ENCODE measurements around the gene RC3H1.

Gene RC3H1

DNA sequence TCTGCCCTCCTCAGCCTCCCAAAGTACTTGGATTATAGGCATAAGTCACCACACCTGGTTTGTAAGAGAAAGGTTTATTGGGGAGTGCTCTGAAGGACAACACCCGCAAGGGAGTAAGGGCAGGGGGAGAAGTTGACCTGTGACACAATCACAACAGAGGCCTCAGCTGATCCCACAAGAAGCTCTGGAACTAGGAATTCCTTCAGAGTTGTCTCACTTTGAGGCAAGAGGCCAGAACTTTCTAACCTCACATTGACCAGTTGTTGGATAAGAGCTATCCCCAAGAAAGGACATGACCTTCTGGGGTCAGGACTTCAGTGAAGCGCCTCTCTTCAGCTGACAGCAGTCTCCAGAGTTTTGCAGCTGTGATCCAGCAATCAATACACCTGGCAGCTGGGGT, 27.4 kb upstream of the RC3H1 start:
- TF ChIP-seq, protein P1, sequence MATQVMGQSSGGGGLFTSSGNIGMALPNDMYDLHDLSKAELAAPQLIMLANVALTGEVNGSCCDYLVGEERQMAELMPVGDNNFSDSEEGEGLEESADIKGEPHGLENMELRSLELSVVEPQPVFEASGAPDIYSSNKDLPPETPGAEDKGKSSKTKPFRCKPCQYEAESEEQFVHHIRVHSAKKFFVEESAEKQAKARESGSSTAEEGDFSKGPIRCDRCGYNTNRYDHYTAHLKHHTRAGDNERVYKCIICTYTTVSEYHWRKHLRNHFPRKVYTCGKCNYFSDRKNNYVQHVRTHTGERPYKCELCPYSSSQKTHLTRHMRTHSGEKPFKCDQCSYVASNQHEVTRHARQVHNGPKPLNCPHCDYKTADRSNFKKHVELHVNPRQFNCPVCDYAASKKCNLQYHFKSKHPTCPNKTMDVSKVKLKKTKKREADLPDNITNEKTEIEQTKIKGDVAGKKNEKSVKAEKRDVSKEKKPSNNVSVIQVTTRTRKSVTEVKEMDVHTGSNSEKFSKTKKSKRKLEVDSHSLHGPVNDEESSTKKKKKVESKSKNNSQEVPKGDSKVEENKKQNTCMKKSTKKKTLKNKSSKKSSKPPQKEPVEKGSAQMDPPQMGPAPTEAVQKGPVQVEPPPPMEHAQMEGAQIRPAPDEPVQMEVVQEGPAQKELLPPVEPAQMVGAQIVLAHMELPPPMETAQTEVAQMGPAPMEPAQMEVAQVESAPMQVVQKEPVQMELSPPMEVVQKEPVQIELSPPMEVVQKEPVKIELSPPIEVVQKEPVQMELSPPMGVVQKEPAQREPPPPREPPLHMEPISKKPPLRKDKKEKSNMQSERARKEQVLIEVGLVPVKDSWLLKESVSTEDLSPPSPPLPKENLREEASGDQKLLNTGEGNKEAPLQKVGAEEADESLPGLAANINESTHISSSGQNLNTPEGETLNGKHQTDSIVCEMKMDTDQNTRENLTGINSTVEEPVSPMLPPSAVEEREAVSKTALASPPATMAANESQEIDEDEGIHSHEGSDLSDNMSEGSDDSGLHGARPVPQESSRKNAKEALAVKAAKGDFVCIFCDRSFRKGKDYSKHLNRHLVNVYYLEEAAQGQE (IDR thresholded peaks at IDR 0.05; ENCODE audit: low read depth) = no peak
- TF ChIP-seq RAD21 (IDR thresholded peaks at IDR 0.05; ENCODE audit: low read depth) (no peak), NFIC (IDR thresholded peaks at IDR 0.05) (no peak), YY1 (IDR thresholded peaks at IDR 0.05; ENCODE audit: low read depth) (no peak)

DNA sequence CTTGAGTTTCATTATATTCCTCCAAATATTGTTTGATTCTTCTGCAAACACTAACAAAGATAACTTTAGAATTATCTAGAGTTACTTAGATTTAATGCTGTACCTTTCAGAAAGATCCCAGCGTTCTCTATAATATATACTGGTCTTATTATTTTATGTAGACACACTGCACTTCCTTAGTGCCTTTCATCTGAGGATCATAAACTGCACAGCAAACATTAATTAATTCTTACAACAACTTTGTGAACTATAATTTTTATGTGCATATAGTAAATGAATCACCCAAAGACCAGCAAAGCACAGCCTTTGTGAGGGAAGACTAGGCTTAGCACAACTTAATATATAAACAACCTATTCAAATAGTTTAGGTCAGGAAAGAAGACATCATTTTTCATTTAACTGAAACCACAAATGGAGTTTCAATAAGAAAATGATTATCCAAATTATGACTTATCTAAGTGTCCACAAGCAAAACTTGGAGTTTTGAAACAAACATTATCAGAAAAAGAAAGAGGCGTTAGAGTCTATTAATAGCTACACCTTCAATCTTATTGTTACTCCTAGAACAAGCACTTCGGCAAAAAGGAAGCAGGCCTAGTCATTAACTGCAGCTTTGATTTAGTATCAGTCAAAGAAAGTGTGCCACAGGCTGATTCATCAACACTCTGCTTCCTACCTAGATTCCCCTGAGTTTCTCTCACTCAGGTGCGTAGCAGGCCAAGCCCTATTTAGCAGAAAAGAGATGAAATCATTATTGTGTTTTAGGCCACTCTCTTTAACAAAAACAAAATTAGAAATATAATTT, 22.5 kb upstream of the RC3H1 start:
- TF ChIP-seq, protein P2, sequence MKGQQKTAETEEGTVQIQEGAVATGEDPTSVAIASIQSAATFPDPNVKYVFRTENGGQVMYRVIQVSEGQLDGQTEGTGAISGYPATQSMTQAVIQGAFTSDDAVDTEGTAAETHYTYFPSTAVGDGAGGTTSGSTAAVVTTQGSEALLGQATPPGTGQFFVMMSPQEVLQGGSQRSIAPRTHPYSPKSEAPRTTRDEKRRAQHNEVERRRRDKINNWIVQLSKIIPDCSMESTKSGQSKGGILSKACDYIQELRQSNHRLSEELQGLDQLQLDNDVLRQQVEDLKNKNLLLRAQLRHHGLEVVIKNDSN (IDR thresholded peaks at IDR 0.05) = no peak
- TF ChIP-seq CEBPB (IDR thresholded peaks at IDR 0.05) = no peak
- TF ChIP-seq ZBTB7A (IDR thresholded peaks at IDR 0.05; ENCODE audit: low read depth) = no peak
- no peak for TF ChIP-seq FOXM1 (IDR thresholded peaks at IDR 0.05; ENCODE audit: borderline replicate concordance, low read depth)

DNA sequence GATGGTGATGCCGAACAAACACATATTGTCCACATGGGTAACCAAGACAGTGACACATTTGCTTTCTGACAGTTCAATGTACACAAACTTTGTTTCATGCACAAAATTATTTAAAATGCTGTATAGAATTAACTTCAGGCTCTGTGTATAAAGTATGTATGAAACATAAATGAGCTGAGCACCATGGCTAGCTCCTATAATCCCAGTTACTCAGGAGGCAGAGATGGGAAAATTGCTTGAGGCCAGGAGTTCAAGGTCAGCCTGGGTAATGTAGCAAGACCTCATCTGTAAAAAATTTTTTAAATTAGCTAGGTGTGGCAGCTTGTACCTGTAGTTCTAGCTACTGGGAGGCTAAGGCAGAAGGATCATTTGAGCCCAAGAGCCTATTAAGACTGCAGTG, 19.2 kb upstream of the RC3H1 start:
- TF ChIP-seq, protein P1 (IDR thresholded peaks at IDR 0.05; ENCODE audit: low read depth) = peak; percentile 50; the same call in 1 of the 2 replicates
- TF ChIP-seq EP300 (IDR thresholded peaks at IDR 0.05; ENCODE audit: borderline replicate concordance) = no peak

DNA sequence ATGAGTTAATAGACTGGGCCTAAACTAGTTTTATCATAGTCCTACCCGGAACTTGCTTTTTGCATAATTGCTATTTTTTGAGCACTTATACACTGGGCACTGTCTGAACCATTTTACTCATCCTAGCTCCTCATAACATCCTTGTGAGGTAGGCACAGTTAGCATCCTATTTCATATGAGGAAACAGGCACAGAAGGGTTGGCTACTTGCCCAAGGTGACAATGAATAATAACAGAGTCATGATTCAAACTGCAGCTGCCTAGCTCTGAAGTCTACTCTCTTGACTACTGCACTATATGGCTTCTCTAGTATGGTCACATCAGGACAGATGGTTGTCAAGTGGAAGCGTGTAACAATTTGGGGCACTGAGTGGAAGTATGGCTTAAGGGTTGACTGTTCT, 18.2 kb upstream of the RC3H1 start:
- no peak for TF ChIP-seq FOXM1 (IDR thresholded peaks at IDR 0.05; ENCODE audit: borderline replicate concordance, low read depth)
- TF ChIP-seq TAF1 (IDR thresholded peaks at IDR 0.05; ENCODE audit: low read depth) = no peak
- no peak for TF ChIP-seq EP300 (IDR thresholded peaks at IDR 0.05; ENCODE audit: borderline replicate concordance)
- TF ChIP-seq TCF12 (IDR thresholded peaks at IDR 0.05; ENCODE audit: low read depth) = no peak
- TF ChIP-seq NFIC (IDR thresholded peaks at IDR 0.05) = no peak
- TF ChIP-seq EGR1 (IDR thresholded peaks at IDR 0.05) = no peak

DNA sequence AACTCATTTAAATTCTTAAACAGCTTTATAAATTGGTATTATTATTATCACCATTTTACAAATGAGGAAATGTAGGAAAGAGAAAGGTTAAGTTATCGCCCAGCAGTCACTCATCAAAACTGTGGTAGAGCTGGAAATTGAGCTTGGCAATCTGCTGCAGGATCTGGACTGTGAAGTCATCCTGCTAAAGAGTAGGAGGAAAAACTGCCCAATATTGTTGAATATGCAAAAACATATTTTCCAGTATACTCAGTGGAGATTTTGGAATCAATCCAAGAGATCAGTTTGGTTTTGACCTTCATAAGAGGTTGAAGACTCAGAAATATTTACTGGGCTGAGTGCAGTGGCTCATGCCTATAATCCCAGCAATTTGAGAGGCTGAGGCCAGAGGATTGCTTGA, 16.9 kb upstream of the RC3H1 start:
- TF ChIP-seq, protein P1 (IDR thresholded peaks at IDR 0.05; ENCODE audit: low read depth) = no peak
- TF ChIP-seq RAD21 (IDR thresholded peaks at IDR 0.05; ENCODE audit: low read depth) (no peak), YY1 (IDR thresholded peaks at IDR 0.05; ENCODE audit: low read depth) (no peak), FOXM1 (IDR thresholded peaks at IDR 0.05; ENCODE audit: borderline replicate concordance, low read depth) (no peak), TEAD4 (IDR thresholded peaks at IDR 0.05) (no peak), NFIC (IDR thresholded peaks at IDR 0.05) (no peak)
- TF ChIP-seq, protein P3, sequence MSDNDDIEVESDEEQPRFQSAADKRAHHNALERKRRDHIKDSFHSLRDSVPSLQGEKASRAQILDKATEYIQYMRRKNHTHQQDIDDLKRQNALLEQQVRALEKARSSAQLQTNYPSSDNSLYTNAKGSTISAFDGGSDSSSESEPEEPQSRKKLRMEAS (IDR thresholded peaks at IDR 0.05) = no peak

DNA sequence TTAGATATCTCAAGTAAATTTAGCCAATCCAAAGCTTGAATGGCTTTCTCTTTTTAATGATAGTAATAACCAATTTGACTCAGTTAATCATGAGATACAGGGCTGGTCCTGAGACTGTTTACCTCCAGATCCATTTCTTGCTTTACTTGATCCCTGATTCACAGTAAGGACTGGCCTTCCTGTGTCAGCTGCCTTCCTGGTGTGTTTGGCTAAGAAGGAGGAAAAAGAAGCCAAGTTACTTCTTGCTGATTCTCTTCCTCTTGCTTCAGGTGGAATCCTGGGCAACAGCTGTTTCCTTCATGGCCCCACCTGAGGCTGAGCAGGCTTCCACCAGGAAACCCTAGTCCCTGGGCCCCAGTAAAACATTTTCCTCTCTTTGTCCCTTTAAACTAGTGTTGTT, 14.6 kb upstream of the RC3H1 start:
- TF ChIP-seq TAF1 (IDR thresholded peaks at IDR 0.05; ENCODE audit: low read depth) = no peak
- TF ChIP-seq, protein P3 (IDR thresholded peaks at IDR 0.05) = no peak
- TF ChIP-seq NFIC (IDR thresholded peaks at IDR 0.05) = no peak
- TF ChIP-seq CEBPB (IDR thresholded peaks at IDR 0.05) = no peak
- no peak for TF ChIP-seq YY1 (IDR thresholded peaks at IDR 0.05; ENCODE audit: low read depth)
- TF ChIP-seq CREB1 (IDR thresholded peaks at IDR 0.05; ENCODE audit: low read depth) = no peak
- TF ChIP-seq EGR1 (IDR thresholded peaks at IDR 0.05) = no peak
- no peak for TF ChIP-seq EP300 (IDR thresholded peaks at IDR 0.05; ENCODE audit: borderline replicate concordance)
- TF ChIP-seq FOXM1 (IDR thresholded peaks at IDR 0.05; ENCODE audit: borderline replicate concordance, low read depth) = no peak
- TF ChIP-seq TCF12 (IDR thresholded peaks at IDR 0.05; ENCODE audit: low read depth) = no peak
- no peak for TF ChIP-seq ZBTB7A (IDR thresholded peaks at IDR 0.05; ENCODE audit: low read depth)
- no peak for TF ChIP-seq TEAD4 (IDR thresholded peaks at IDR 0.05)
- TF ChIP-seq RAD21 (IDR thresholded peaks at IDR 0.05; ENCODE audit: low read depth) = no peak
